Mucosa of descending colon (tissue), 3 donors: ENCODE results near the gene ACVR1B. TPM values are rescaled to one million over a fixed set of nuclear protein-coding genes. Genes with fewer than 3 reads are reported as not detected.

Experiments used
- ATAC-seq: fragments of 200-7000 bp; cut with Tn5 transposase; one replicate; pipeline ENCODE4 v1.9.1; 2020; ENCODE audit warnings: mild to moderate bottlenecking, moderate library complexity
- DNase-seq, 3 donors: peaks; one replicate each; pipeline ENCODE4 v3.0.0-alpha.2; 2020
- H3K36me3 ChIP-seq: fragments of 200-600 bp; one replicate; pipeline ENCODE4 v1.8.0; 2021; ENCODE audit warnings: low read depth, mild to moderate bottlenecking
- H3K4me1 ChIP-seq: fragments of 200-600 bp; one replicate; pipeline ENCODE4 v1.8.0; 2021; ENCODE audit warnings: low read depth, mild to moderate bottlenecking
- H3K4me3 ChIP-seq: fragments of 200-600 bp; one replicate; pipeline ENCODE4 v1.8.0; 2021; ENCODE audit warnings: mild to moderate bottlenecking
- H3K9me3 ChIP-seq: fragments of 200-600 bp; one replicate; pipeline ENCODE4 v1.8.0; 2021; ENCODE audit warnings: mild to moderate bottlenecking
- intact Hi-C, 2 donors: fragments of 100-400 bp; cut with DNase I in 1 of 2; cut with micrococcal nuclease in 1 of 2; formaldehyde crosslinking; loops; one replicate each; pipeline versions ENCODE4 v1.11.0 to v1.11.1; 2022; cut with DNase I, micrococcal nuclease
- total RNA-seq, 3 donors: library from RNA; stranded (reverse); fragmentation: NEBNext Ultra II Directional in 2 of 3; extraction: Animal tissue kit (Norgen Biotek cat#: 25700) in 2 of 3; gene quantifications; one replicate each; pipeline versions ENCODE4 v1.2.1 to v1.2.4, GENCODE V29; 2021 to 2023
- TF ChIP-seq, protein P1 (sequence below): fragments of 200-600 bp; IDR thresholded peaks from one replicate; pipeline ENCODE4 v1.8.0; 2022; ENCODE audit warnings: antibody characterized with exemption, mild to moderate bottlenecking
- donor health status: DM: no; HTN: no; CAD: no; lungs with moderate emphysema.
- donor health status: DM: no; HTN: no; CAD: no.
- donor health status: DM: no; HTN: yes; CAD: no.

ACVR1B gene
- total RNA-seq, 3 donors from 2014 or later: 42.4 to 95.7 (median 77.3) TPM

DNA sequence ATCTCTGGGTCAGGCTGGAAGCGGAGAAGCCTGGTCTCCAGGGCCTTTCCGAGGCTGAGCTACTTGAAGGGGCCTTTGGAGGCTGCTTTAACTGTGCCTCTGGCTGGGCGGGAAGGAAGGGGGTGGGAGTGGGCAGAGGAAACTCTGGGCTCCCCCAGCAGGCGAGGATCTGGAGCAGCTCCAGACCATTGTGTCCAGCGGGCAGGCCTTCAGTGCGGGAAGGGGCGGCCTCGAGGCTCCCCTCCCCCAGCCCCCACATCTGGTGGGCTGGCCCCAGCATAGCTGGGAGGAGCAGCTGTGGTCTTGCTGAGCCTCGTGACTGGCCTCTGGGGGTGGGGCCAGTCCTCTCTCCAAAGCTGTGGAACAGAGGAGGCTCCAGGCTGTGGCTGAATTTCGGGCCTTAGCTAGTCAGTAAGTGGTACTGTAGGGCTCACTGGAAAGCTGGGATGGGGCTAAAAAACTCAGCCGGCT is 58.7 kb downstream of the ACVR1B start:
- H3K4me3 ChIP-seq: no peak overlapping the region
- H3K4me1 ChIP-seq: no peaks in the 10 kb centered on the region
- no peaks in the 10 kb centered on the region for H3K9me3 ChIP-seq
- TF ChIP-seq, protein P1, sequence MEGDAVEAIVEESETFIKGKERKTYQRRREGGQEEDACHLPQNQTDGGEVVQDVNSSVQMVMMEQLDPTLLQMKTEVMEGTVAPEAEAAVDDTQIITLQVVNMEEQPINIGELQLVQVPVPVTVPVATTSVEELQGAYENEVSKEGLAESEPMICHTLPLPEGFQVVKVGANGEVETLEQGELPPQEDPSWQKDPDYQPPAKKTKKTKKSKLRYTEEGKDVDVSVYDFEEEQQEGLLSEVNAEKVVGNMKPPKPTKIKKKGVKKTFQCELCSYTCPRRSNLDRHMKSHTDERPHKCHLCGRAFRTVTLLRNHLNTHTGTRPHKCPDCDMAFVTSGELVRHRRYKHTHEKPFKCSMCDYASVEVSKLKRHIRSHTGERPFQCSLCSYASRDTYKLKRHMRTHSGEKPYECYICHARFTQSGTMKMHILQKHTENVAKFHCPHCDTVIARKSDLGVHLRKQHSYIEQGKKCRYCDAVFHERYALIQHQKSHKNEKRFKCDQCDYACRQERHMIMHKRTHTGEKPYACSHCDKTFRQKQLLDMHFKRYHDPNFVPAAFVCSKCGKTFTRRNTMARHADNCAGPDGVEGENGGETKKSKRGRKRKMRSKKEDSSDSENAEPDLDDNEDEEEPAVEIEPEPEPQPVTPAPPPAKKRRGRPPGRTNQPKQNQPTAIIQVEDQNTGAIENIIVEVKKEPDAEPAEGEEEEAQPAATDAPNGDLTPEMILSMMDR: no peak
- H3K36me3 ChIP-seq: no peaks in the 10 kb centered on the region
- DNase-seq (peak; percentile 61 to 76 (median 62)), ATAC-seq (peak; percentile 28)
- intact Hi-C loops: no loop called here

DNA sequence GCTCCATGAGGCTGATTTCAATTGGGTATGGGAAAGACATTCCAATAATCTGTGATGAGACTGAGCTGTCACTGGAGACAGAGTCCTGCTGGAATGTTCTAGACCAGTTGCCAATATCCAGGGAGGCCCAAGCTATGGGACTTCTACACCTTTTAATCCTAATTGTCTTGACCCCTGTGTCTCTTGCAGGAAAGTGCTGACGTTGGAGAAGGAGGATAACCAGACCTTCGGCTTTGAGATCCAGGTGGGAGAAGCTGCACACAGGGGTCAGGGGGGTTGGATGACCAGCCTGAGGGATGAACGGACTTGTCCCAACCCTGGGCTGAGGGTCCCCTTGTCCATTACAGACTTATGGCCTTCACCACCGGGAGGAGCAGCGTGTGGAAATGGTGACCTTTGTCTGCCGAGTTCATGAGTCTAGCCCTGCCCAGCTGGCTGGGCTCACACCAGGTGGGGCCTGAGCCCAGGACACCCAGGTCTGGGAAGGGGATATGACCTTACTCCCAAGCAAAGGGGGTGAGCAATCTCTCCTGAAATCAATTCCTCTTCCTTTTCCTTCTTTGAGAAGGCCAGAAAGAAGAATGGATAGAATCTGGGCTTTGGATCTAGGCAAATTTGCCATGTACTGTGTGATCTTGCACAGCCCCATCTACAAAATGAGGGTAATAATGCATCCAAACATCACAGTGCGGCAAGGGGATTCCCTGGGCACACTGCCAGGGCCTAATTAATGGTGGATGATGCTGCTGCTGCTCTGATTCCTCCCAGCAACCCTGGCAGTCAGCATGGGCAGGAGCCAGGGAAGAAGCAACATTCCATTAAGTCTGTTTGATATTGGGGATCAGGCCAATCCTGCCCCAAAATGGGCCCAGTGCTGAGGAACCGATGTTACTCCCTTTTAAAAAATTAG is 59.4 kb downstream of the ACVR1B start:
- no peaks in the 10 kb centered on the region for H3K36me3 ChIP-seq
- no peaks in the 10 kb centered on the region for H3K9me3 ChIP-seq
- DNase-seq: no peak
- ATAC-seq: no peak
- no peak overlapping the region for H3K4me3 ChIP-seq
- intact Hi-C loops: no loop called here
- TF ChIP-seq, protein P1: no peak
- no peaks in the 10 kb centered on the region for H3K4me1 ChIP-seq

DNA sequence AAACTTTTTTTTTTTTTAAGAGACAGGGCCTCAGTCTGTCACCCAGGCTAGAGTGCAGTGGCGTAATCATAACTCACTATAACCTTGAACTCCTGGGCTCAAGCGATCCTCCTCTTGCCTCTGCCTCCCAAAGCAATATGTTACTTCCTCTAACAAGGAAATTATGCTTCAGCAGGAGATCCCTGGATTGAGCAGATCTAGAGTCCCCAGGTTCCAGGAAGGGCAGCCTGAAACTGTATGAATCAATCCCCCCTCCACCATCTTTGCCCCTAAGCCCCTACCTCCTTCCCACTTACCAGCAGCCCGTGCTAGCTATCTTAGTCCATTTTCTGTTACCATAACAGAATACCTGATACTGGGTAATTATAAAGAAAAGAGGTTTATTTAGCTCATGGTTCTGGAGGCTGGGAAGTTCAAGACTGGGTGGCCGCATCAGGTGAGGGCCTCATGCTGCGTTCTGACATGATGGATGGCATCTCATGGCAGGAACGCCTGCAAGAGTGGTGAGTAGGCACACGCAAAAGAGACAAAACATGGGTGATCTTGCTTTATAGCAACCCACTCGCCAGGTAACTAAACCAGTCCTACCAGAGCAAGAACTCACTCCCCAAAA is 60.2 kb downstream of the ACVR1B start:
- no peaks in the 10 kb centered on the region for H3K36me3 ChIP-seq
- ATAC-seq (no peak), DNase-seq (no peak)
- no peak overlapping the region for H3K4me3 ChIP-seq
- H3K9me3 ChIP-seq: no peaks in the 10 kb centered on the region
- no peaks in the 10 kb centered on the region for H3K4me1 ChIP-seq
- TF ChIP-seq, protein P1: no peak
- intact Hi-C loops: no loop called here

DNA sequence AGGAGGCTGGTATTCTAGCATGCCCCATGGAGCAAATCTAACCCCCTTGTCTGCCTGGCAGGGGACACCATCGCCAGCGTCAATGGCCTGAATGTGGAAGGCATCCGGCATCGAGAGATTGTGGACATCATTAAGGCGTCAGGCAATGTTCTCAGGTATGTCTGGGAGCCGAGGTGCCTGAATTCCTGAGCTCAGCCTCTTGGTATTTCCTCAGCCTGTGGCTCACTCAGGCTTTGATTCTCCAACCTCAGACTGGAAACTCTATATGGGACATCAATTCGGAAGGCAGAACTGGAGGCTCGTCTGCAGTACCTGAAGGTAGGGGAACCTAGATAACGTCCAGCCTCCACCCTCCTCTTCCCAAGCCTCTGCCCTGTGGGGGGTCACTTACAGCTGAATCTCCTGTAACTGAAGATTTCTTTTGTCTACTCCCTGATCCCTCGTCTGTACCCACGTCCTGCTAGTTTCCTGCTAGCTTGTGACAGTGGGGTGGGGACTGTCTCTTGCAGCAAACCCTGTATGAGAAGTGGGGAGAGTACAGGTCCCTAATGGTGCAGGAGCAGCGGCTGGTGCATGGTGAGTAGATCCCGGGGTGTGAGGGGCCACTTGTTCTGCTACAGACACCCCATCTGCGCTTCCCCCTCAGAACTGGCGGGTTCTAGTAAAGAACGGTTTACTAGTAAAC is 62.3 kb downstream of the ACVR1B start:
- intact Hi-C loops: no loop called here
- DNase-seq (no peak), ATAC-seq (no peak)
- no peaks in the 10 kb centered on the region for H3K9me3 ChIP-seq
- H3K4me3 ChIP-seq: no peak overlapping the region
- TF ChIP-seq, protein P1: no peak
- H3K4me1 ChIP-seq: no peaks in the 10 kb centered on the region
- no peaks in the 10 kb centered on the region for H3K36me3 ChIP-seq

DNA sequence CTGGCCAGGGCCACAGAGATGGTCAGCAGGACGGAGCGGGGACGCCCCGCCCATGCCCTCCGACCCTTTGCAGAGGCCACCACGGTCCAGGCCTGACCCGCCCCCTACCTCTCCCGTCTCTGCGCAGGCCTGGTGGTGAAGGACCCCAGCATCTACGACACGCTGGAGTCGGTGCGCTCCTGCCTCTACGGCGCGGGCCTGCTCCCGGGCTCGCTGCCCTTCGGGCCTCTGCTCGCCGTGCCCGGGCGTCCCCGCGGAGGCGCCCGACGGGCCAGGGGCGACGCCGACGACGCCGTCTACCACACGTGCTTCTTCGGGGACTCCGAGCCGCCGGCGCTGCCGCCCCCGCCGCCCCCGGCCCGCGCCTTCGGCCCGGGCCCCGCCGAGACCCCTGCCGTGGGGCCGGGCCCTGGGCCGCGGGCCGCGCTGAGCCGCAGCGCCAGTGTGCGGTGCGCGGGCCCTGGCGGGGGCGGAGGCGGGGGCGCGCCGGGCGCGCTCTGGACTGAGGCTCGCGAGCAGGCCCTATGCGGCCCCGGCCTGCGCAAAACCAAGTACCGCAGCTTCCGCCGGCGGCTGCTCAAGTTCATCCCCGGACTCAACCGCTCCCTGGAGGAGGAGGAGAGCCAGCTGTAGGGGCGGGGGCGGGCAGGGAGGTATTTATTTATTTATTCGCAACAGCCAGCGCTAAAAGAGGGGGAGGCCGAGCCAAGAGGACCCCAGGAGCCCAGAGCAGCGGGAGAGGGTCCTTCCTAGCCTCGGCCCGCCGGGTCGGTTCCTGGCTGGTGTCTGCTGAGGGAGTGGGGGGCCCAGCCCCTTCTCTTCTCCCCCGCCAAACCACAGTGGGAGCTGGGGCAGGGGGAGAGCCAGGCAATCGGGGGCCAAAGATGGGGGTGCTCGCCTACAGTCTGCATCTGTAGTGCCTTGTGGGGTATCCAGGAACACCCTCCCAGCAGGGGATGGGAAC is 63.4 kb downstream of the ACVR1B start:
- TF ChIP-seq, protein P1: no peak
- no peaks in the 10 kb centered on the region for H3K36me3 ChIP-seq
- no peaks in the 10 kb centered on the region for H3K4me1 ChIP-seq
- no peaks in the 10 kb centered on the region for H3K9me3 ChIP-seq
- no peak overlapping the region for H3K4me3 ChIP-seq
- DNase-seq (peak in 1 of 3 donors; percentile 31), ATAC-seq (peak; percentile 15)
- intact Hi-C loops: no loop called here
